ENCODE measurements around the gene SHF.

SHF gene

DNA sequence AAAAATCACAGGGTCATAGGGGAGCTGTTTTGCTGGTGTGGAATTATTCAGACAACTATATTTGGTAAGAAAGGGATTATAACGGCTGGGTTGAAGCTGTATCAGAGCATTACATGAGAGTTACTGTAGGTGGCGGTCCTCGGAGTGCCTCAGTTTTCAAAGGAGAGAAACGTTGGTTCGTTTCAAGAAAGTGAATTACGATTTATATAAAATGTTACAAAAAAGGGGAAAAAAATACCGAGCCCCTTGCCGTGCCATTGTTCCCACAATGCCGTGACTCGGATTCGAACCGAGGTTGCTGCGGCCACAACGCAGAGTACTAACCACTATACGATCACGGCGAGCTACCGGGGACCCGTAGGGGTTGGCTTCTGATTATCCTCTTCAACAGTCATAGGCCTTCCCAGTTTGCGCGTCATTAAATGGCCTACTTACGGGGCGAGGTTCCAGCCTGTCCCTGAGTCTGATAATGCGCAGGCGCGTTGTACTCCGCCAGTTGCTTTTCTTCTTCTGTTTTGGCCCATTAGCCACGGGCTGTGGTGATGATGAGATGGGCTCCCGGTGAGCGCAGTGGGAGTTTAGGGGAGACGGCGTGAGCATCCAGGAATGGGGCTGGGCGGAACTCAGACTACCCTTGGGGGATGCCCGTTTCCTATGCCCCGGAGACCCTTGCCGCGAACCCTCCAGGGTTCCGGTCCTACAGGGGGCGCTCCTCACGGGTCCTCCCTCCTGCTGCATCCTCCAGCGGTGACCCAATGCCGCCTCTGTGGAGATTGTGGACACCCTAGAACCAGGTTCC lies 10.8 kb upstream of the SHF start:
- DNase-seq (ENCODE audit: low read depth) = peak; percentile 87

DNA sequence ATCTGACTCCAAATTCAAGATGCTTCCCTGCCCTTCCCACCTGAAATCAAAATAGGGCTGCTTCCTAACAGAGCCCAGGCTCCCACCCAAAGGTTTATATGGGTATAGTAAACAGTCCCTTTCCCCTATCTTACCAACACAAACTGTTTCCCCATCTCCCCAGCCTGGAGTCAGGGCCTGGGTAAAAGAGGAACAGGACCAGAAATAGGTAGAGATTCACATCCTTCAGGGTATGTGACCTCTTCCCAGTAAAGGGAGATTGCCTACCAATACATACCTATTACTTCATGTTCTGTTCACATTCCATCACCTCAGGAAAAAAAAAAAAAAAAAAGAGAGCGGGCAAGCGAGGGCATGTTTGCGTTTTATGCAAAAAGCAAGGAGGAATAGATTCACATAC lies 9.7 kb upstream of the SHF start:
- DNase-seq (ENCODE audit: low read depth) = no peak

GRCh38 chr15:45187578-45187893 lies 230 bp downstream of the SHF start:
- no peak for DNase-seq (ENCODE audit: low read depth)

DNA sequence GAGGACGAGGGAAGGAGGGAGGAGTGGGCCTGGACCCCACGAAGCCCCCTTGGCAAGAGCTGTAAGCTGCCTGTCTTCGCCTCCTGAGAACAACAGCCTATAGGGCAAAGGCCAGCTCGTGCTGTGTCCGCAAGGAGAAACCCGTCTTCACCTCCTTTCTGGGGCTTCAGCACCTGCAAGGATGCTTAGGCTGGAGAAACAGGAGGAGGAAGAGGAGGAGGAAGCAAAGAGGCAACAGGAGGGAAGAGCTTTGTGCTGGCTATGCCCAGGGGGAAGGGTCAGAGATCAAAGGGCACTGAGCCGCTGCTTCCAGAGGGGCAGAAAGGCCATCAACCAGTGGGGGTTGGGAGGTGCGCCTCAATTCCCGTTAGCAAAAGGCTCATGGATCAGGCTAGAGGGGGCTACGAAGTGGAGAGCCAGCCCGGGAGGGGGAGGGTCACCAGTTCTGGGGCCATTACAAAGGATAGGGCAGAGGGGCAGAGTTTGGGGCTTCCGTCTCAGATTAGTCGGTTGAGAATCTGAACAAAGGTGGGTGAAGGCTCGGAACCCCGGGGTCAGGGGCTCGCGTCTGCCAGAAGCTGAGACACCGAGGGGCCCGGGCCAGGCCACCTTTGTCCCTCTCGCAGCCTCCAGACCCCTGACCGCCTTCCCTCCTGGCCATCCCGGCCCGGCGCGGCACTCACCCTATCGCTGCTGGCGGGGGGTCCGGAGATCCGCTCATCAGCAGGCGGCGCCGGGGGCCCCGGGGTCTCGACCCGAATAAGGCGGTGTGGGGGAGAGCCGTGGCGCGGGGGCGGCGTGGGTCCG lies 792 bp downstream of the SHF start:
- no peak for DNase-seq (ENCODE audit: low read depth)

DNA sequence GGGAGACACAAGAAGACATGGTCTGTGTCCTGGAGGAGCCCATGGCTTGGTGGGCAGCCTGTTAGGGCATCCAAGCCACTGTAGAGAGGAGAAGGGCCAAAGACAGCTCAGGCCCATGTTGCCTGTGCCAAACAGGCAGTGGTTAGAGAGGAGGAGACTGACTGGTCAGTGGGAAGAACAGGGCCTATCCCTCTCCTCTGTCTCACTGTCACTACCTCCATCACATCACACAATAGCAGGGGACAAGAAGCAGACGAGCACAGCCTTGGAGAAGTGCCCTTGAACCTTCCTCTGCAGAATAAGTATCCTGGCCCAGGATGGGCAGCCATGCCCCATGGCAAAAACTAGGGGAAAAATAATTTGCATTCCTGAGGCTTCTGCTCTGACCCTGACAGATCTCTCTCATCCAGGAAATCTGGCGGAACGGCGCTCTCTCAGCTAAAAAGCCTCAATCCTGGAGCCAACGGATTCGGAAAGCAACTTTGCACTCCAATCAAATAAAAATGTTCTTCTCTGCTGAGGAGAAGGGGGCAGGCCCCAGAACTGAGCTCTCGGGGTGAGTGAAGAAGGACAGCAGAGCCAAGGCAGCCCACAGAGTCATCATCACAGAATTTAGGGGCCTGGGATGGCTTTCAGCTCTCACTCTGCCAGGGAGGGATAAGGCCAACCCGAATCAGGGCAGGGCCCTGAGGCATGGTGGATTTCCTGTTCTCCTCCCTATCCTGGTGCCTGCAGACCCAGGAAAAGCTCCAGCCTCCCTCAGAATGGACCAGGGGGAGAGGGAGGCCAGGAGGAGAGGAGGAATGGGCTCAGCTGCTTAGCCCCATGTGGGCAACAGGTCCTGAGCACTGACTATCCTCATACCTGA lies 1.6 kb downstream of the SHF start:
- no peak for DNase-seq (ENCODE audit: low read depth)

GRCh38 chr15:45185069-45185779 lies 2.5 kb downstream of the SHF start:
- DNase-seq (ENCODE audit: low read depth) = no peak

GRCh38 chr15:45184562-45185041 lies 3.2 kb downstream of the SHF start:
- DNase-seq (ENCODE audit: low read depth) = no peak

DNA sequence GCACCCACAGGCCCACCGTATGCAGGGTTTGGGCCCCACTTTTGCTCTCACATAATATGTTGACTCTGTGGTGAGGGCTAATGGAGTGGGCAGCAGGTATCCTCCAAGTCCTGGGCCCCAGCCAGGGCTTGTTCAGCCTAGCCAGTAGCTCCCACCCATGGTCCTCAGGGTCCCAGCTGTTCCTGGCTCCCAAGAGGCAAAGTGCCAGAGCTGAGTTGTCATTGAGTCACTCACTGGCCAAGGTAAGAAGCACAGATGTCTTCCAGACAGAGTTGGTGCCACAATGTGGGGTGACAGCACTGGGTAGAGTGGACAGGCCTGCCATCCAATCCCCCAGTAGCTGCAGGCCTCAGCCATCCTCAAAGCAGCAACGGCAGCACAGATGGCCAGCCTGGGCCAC lies 4.3 kb downstream of the SHF start:
- DNase-seq (ENCODE audit: low read depth) = no peak

DNA sequence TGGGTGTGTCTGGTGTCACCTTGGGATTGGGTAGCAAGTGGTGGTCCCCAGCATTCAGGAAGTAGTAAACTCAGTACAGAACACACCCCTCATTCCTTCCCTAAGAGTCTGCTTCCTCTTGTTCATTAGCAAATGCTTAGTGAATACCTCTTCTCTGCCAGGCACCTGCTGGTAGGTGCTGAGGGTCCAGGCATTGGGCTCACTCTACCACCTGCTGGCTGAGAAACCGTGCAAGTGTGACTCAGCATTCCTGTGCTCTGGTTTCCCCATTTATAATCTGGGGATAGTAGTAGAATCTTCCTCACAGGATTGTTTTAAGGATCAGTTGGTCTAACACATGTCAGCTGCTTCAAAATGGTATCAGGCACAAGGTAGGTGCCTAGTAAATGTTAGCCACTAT lies 4.8 kb downstream of the SHF start:
- DNase-seq (ENCODE audit: low read depth) = no peak

GRCh38 chr15:45181491-45182285 lies 6.1 kb downstream of the SHF start:
- DNase-seq (ENCODE audit: low read depth) = no peak

- DNase-seq (ENCODE audit: low read depth) = no peak
Observed at GRCh38 chr15:45180648-45181436, 6.9 kb downstream of the SHF start.

GRCh38 chr15:45180201-45180600 lies 7.6 kb downstream of the SHF start:
- DNase-seq (ENCODE audit: low read depth) = no peak

- peak; percentile 43 for DNase-seq (ENCODE audit: low read depth)
Observed at GRCh38 chr15:45179221-45179985, 8.4 kb downstream of the SHF start.

DNA sequence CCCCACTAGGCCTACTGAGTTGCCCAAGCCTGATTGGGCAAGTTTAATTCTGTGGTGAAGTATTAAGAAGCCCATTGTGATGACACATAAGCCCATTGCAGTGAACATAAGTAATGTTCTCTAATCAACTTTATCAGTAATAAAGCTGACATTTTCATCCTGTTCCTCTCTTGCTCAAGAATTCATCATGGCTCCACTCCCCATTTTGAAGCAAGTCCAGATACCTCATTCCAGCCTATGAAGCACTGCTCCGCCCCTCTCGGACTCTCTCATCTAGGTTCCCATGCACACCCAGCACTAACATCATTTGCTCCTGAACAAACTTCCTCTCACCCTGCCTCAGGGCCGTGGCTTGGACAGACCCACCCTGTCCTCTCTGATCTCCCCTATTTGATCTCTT lies 10.5 kb downstream of the SHF start:
- no peak for DNase-seq (ENCODE audit: low read depth)

GRCh38 chr15:45174577-45174976 lies 13.2 kb downstream of the SHF start:
- DNase-seq (ENCODE audit: low read depth) = no peak

DNA sequence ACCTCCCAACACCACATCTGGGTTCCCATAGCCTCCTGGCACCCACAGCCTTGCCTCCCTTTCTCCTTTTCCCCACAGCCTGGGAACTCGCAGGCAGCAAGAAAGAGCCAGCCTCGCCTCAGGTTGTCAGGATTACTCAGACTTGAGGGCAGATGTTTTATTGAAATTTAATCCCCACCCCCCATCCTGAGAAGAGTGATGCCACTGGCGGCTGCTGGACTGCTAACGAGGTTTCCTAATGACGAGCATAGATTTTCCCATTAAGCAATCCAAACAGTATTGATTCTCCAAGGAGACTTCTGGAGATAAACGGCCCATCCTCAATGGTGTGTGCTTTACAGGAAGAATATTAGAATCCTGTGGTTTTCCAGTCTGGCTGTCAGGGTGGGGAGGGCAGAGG lies 13.7 kb downstream of the SHF start:
- no peak for DNase-seq (ENCODE audit: low read depth)

DNA sequence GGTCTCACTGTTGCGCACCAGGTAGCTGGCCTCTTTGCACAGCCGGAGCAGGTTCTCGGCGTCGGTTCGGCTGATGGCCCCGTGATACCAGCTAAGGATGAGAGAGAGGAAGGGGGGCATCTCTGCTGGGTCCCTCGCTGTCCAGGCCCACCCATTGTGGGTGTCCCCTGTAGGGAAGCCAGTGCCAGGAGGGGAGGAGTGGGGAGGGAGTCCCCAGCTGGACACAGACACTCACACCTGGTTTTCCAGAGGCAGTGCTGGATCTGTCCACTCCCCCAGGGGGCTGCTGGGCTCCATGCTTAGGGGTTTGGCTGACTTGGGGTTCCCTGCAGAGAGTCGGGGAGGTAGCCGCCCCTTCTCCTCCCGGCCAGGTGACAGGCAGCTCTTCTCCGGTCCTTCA lies 15.9 kb downstream of the SHF start:
- no peak for DNase-seq (ENCODE audit: low read depth)

DNA sequence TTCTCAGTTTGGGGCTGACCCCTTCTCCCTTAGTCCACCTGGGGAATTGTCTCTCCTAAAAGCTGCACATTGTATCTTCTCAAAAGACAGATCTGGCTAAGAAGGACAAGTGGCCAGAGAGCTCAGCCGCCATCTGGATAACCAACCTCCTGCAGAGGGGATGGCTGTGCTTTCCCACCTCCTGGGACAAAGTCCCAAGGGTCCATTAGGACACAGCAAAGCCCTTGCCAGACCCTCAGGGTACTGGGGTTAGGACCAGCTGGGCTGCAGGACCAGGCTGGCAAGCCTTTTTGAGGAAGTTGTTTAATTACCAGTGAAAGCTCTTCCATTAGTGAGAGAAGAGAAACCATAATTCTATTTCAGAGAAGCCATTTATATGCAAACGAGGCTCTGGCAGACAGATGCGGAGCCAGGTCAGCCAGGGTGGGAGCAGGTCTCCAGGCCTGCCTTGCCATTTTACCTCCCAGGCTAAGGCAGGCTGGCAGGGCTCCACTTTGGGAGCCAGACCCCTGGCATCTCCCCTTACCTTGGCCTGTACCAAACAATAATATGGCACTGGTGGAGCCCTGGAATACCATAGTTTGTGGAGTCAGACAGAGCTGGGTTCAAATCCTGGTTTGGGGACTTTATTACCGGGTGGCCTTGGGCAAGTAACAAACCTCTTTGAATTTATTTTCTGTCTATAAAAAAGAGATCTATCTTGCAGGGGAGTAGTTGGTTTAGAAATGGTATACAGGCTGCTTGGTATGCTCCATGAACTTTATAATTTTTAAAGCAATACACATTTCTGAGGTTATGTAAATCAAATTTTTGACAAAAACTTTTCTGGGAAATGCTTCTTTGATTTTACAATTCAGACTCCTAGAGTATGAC lies 17.9 kb downstream of the SHF start:
- DNase-seq (ENCODE audit: low read depth) = no peak
